PC-3 (cell line): ENCODE measurements around the gene DDI2. TPM values are rescaled to one million over a fixed set of nuclear protein-coding genes. Genes with fewer than 3 reads are reported as not detected.

Experiments used
- ATAC-seq: fragments of 200-7000 bp; cut with Tn5 transposase; 2 replicates; pipeline ENCODE4 v1.9.1; 2020; ENCODE audit warnings: mild to moderate bottlenecking, moderate library complexity
- BruUV-seq: library from RNA; stranded (reverse); fragments of 400-500 nt; replicated peaks from 2 replicates; lab custom pipeline; 2021; lab: Mats Ljungman, UMichigan
- CTCF ChIA-PET: fragments of 300-600 bp; sonication (Branson Sonifier 250); formaldehyde crosslinking; loops from one replicate; lab custom pipeline; 2022; ENCODE audit warnings: antibody characterized with exemption; lab: Charles Lee
- POLR2A ChIA-PET: fragments of 300-600 bp; sonication (Branson Sonifier 250); formaldehyde crosslinking; loops from one replicate; lab custom pipeline; 2022; ENCODE audit warnings: antibody characterized with exemption; ENCODE audit not compliant: unreplicated experiment; lab: Charles Lee
- DNase-seq: peaks from one replicate; pipeline ENCODE4 v3.0.0-alpha.2; 2015
- H2AFZ ChIP-seq: fragments of 300-600 bp; sonication (generic); 2 replicates; pipeline ENCODE4 v1.6.0; 2016; ENCODE audit warnings: antibody characterized with exemption, low read length
- H3F3A ChIP-seq: fragments of 300-600 bp; sonication (generic); one replicate; pipeline ENCODE4 v1.6.0; 2017; ENCODE audit warnings: antibody characterized with exemption, low read length, control low read depth, mild to moderate bottlenecking; ENCODE audit not compliant: unreplicated experiment
- H3K27ac ChIP-seq: fragments of 300-600 bp; sonication (generic); 2 replicates; pipeline ENCODE4 v1.5.1; 2016; ENCODE audit warnings: mild to moderate bottlenecking, low read length
- H3K27me3 ChIP-seq: fragments of 300-600 bp; sonication (generic); 2 replicates; pipeline ENCODE4 v1.6.1; 2016; ENCODE audit warnings: low read length, mixed read lengths
- H3K36me3 ChIP-seq: fragments of 300-600 bp; sonication (generic); 2 replicates; pipeline ENCODE4 v1.6.1; 2016; ENCODE audit warnings: low read depth, mixed run types, low read length, mixed read lengths
- H3K4me1 ChIP-seq: fragments of 300-600 bp; sonication (generic); 2 replicates; pipeline ENCODE4 v1.5.1; 2016; ENCODE audit warnings: low read length; ENCODE audit not compliant: insufficient read depth
- H3K4me2 ChIP-seq: fragments of 300-600 bp; sonication (generic); 2 replicates; pipeline ENCODE4 v1.6.0; 2016; ENCODE audit warnings: low read length
- H3K4me3 ChIP-seq: fragments of 300-600 bp; sonication (generic); 2 replicates; pipeline ENCODE4 v1.5.1; 2016; ENCODE audit warnings: mild to moderate bottlenecking, low read length, mixed read lengths
- H3K79me2 ChIP-seq: fragments of 300-600 bp; sonication (generic); 2 replicates; pipeline ENCODE4 v1.6.1; 2017; ENCODE audit warnings: low read length, mixed read lengths
- H3K9ac ChIP-seq: fragments of 300-600 bp; sonication (generic); 2 replicates; pipeline ENCODE4 v1.6.0; 2016; ENCODE audit warnings: mild to moderate bottlenecking, low read length
- H3K9me2 ChIP-seq: fragments of 300-600 bp; sonication (generic); replicated peaks from 2 replicates; pipeline ENCODE4 v1.6.1; 2016; ENCODE audit warnings: mixed run types, low read length, mixed read lengths
- H3K9me3 ChIP-seq: fragments of 300-600 bp; sonication (generic); 2 replicates; pipeline ENCODE4 v1.6.1; 2016; ENCODE audit warnings: low read length, mixed read lengths
- H4K20me1 ChIP-seq: fragments of 300-600 bp; sonication (generic); 2 replicates; pipeline ENCODE4 v1.6.1; 2016; ENCODE audit warnings: low read length, mixed read lengths
- EZH2 ChIP-seq: fragments of 300-600 bp; sonication (generic); IDR thresholded peaks from one replicate; pipeline ENCODE4 v1.6.1; 2017; ENCODE audit warnings: antibody characterized with exemption, mild to moderate bottlenecking, low read length; ENCODE audit not compliant: unreplicated experiment
- EZH2phosphoT487 ChIP-seq: fragments of 300-600 bp; sonication (generic); IDR thresholded peaks from 2 replicates; pipeline ENCODE4 v1.6.1; 2018; ENCODE audit warnings: mild to moderate bottlenecking, antibody characterized with exemption, low read length, borderline replicate concordance
- intact Hi-C: fragments of 100-400 bp; cut with micrococcal nuclease; formaldehyde crosslinking; loops from 2 replicates; pipeline ENCODE4 v1.9.0; 2023
- total RNA-seq: library from RNA; depleted of rRNA; stranded (reverse); fragments of >200 nt; gene quantifications from 2 replicates; pipeline ENCODE4 v1.2.3, GENCODE V29; 2014
- TF ChIP-seq, protein P1 (sequence below): fragments of 300-600 bp; sonication (generic); conservative IDR thresholded peaks from 2 replicates; pipeline ENCODE4 v1.5.1; 2017; ENCODE audit warnings: antibody characterized with exemption, low read depth, mild to moderate bottlenecking, low read length

Gene DDI2
- total RNA-seq, 1 experiment from 2014 or later: 15.0 TPM

GRCh38 chr1:15684468-15685291, 67.4 kb downstream of the DDI2 start:
- H3K36me3 ChIP-seq: no peaks in the 10 kb centered on the region; the same call in 1 of the 2 replicates
- peak overlapping the region; percentile 99 for H3K4me3 ChIP-seq
- ATAC-seq (peak; percentile 37), DNase-seq (no peak)
- no peaks in the 10 kb centered on the region for H3F3A ChIP-seq
- no peak overlapping the region for H3K27ac ChIP-seq
- TF ChIP-seq, protein P1, sequence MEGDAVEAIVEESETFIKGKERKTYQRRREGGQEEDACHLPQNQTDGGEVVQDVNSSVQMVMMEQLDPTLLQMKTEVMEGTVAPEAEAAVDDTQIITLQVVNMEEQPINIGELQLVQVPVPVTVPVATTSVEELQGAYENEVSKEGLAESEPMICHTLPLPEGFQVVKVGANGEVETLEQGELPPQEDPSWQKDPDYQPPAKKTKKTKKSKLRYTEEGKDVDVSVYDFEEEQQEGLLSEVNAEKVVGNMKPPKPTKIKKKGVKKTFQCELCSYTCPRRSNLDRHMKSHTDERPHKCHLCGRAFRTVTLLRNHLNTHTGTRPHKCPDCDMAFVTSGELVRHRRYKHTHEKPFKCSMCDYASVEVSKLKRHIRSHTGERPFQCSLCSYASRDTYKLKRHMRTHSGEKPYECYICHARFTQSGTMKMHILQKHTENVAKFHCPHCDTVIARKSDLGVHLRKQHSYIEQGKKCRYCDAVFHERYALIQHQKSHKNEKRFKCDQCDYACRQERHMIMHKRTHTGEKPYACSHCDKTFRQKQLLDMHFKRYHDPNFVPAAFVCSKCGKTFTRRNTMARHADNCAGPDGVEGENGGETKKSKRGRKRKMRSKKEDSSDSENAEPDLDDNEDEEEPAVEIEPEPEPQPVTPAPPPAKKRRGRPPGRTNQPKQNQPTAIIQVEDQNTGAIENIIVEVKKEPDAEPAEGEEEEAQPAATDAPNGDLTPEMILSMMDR: no peak
- TF ChIP-seq EZH2 (no peak), EZH2phosphoT487 (no peak)
- H3K27me3 ChIP-seq: no peaks in the 10 kb centered on the region
- intact Hi-C loops: no loop called here
- H3K9me3 ChIP-seq: no peaks in the 10 kb centered on the region
- H3K79me2 ChIP-seq: peaks cover 56% of the 10 kb centered on the region
- ChIA-PET CTCF (no interaction called here), POLR2A (no interaction called here)
- no TSS peak for BruUV-seq
- H3K4me2 ChIP-seq: peak overlapping the region; percentile 94
- H3K9ac ChIP-seq: peak overlapping the region; percentile 79
- H4K20me1 ChIP-seq: 0 out of 2 replicates have a peak, but pooled peaks cover 9% of the 10 kb centered on the region
- H3K4me1 ChIP-seq: peaks cover 32% of the 10 kb centered on the region
- H2AFZ ChIP-seq: peak overlapping the region; percentile 49; the same call in 1 of the 2 replicates
- H3K9me2 ChIP-seq: no peaks in the 10 kb centered on the region

DNA sequence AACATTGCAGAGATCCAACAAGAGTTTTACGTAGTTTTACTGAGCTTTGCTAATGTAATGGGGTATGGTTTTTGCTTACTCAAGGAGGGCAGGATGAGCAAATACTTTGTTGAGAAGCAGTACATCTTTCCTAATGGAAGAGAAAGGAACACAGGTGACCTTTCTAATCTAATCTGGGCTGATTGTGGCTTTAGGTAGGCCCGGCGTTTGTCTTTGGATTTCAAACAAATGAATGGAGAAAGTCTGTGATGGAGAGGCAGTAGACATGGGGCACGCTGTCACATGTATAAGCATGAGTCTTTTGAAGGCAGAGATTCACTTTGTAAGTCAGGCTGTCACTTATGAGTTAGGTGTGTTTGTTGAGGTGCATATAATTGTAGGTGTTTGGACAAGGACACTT, 68.6 kb downstream of the DDI2 start:
- POLR2A ChIA-PET: no interaction called here
- Histone ChIP-seq H3K79me2 (peaks cover 64% of the 10 kb centered on the region), H3K4me3 (peak overlapping the region; percentile 99), H3F3A (no peaks in the 10 kb centered on the region), H3K9ac (peak overlapping the region; percentile 79; the same call in 1 of the 2 replicates), H3K4me1 (peaks cover 21% of the 10 kb centered on the region), H4K20me1 (0 out of 2 replicates have a peak, but pooled peaks cover 9% of the 10 kb centered on the region), H3K36me3 (no peaks in the 10 kb centered on the region; the same call in 1 of the 2 replicates), H2AFZ (no peak overlapping the region), H3K27me3 (no peaks in the 10 kb centered on the region), H3K9me3 (no peaks in the 10 kb centered on the region), H3K9me2 (no peaks in the 10 kb centered on the region), H3K4me2 (peak overlapping the region; percentile 94), H3K27ac (no peak overlapping the region)
- no peak for DNase-seq
- intact Hi-C loops: no loop called here
- BruUV-seq: TSS peak; percentile 73
- TF ChIP-seq EZH2 (no peak), EZH2phosphoT487 (no peak)
- TF ChIP-seq, protein P1: no peak
- CTCF ChIA-PET: interaction anchor here (0.7 kb wide), 1 partner anchor 23 kb away, joined by 3 read pairs; no protein-coding TSS in a partner anchor
- ATAC-seq: no peak

DNA sequence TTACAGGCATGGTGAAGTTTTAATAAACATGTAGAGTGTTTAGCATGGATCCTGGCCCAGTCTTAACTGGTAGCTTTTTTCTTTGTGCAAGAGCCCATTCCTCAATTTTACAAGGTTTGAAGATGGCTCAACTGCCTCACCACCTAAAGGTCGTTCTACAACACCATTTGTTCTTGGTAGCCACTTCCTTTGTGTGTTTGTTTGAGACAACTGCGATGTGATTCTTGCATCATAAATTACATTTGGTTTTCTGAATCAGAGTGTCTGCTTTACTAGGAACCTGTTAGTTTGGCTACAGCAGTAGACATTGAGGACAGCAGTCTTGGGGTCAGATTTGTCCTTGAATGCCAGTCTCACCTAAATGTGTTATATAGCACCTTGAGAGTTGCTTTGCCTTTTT, 70.2 kb downstream of the DDI2 start:
- Histone ChIP-seq H3K4me1 (peaks cover 9% of the 10 kb centered on the region; the same call in 1 of the 2 replicates), H3K36me3 (no peaks in the 10 kb centered on the region; the same call in 1 of the 2 replicates), H3K4me3 (no peak overlapping the region), H3K79me2 (peaks cover 79% of the 10 kb centered on the region), H3K27me3 (no peaks in the 10 kb centered on the region), H3K9ac (no peak overlapping the region), H3K9me2 (no peaks in the 10 kb centered on the region), H2AFZ (no peak overlapping the region), H3K4me2 (no peak overlapping the region), H3K27ac (no peak overlapping the region), H3F3A (no peaks in the 10 kb centered on the region), H3K9me3 (no peaks in the 10 kb centered on the region), H4K20me1 (0 out of 2 replicates have a peak, but pooled peaks cover 9% of the 10 kb centered on the region)
- ATAC-seq: no peak
- BruUV-seq: no TSS peak
- no peak for TF ChIP-seq EZH2
- intact Hi-C loops: no loop called here
- ChIA-PET POLR2A (no interaction called here), CTCF (no interaction called here)
- DNase-seq: no peak
